GM23338 (cell line): Measurements from ENCODE around the gene GPR55. TPM values are rescaled to one million over a fixed set of nuclear protein-coding genes. Genes with fewer than 3 reads are reported as not detected.

Experiments
- ATAC-seq: fragments of 200-7000 bp; cut with Tn5 transposase; 3 replicates; pipeline ENCODE4 v1.9.1; 2020
- DNase-seq: peaks from one replicate; pipeline ENCODE4 v3.0.0-alpha.2; 2015; ENCODE audit warnings: low spot score
- H2AFZ ChIP-seq: fragments of 200-600 bp; sonication (generic); 2 replicates; pipeline ENCODE4 v1.8.0; 2016; ENCODE audit warnings: antibody characterized with exemption, mild to moderate bottlenecking, moderate library complexity
- H3F3A ChIP-seq: fragments of 200-600 bp; sonication (generic); replicated peaks from 2 replicates; pipeline ENCODE4 v1.8.0; 2017; ENCODE audit warnings: antibody characterized with exemption, mixed run types, low read depth
- H3K27ac ChIP-seq: fragments of 200-600 bp; sonication (generic); 2 replicates; pipeline ENCODE4 v1.6.1; 2016; ENCODE audit warnings: low read depth
- H3K27me3 ChIP-seq: fragments of 200-600 bp; sonication (generic); 2 replicates; pipeline ENCODE4 v1.8.0; 2016; ENCODE audit warnings: mild to moderate bottlenecking, mixed run types, moderate library complexity; ENCODE audit not compliant: insufficient read depth
- H3K36me3 ChIP-seq: fragments of 200-600 bp; sonication (generic); 2 replicates; pipeline ENCODE4 v1.8.0; 2016; ENCODE audit warnings: mild to moderate bottlenecking; ENCODE audit not compliant: insufficient read depth
- H3K4me1 ChIP-seq: fragments of 200-600 bp; sonication (generic); 2 replicates; pipeline ENCODE4 v1.8.0; 2016; ENCODE audit warnings: mild to moderate bottlenecking, moderate library complexity; ENCODE audit not compliant: insufficient read depth
- H3K4me2 ChIP-seq: fragments of 200-600 bp; sonication (generic); 2 replicates; pipeline ENCODE4 v1.7.1; 2017; ENCODE audit warnings: mixed run types
- H3K4me3 ChIP-seq: fragments of 200-600 bp; sonication (generic); 2 replicates; pipeline ENCODE4 v1.6.1; 2016; ENCODE audit warnings: mixed run types
- H3K79me2 ChIP-seq: fragments of 200-600 bp; sonication (generic); replicated peaks from 2 replicates; pipeline ENCODE4 v1.8.0; 2017; ENCODE audit warnings: mild to moderate bottlenecking; ENCODE audit not compliant: insufficient read depth
- H3K9me2 ChIP-seq: fragments of 200-600 bp; sonication (generic); 2 replicates; pipeline ENCODE4 v1.8.0; 2017; ENCODE audit not compliant: insufficient read depth
- H4K20me1 ChIP-seq: fragments of 200-600 bp; sonication (generic); replicated peaks from 2 replicates; pipeline ENCODE4 v1.8.0; 2017; ENCODE audit warnings: mild to moderate bottlenecking; ENCODE audit not compliant: insufficient read depth
- H3K27ac Mint-ChIP-seq: 2 replicates; pipeline ENCODE4 v1.8.0; 2020; ENCODE audit warnings: inconsistent platforms, mild to moderate bottlenecking, moderate library complexity, mixed read lengths
- H3K27me3 Mint-ChIP-seq: 3 replicates; pipeline ENCODE4 v1.8.0; 2022; ENCODE audit warnings: low read depth, mild to moderate bottlenecking, moderate library complexity, mixed read lengths, inconsistent platforms; ENCODE audit not compliant: insufficient read depth, poor library complexity
- H3K36me3 Mint-ChIP-seq: 3 replicates; pipeline ENCODE4 v1.8.0; 2021; ENCODE audit warnings: low read depth, mild to moderate bottlenecking, inconsistent platforms, moderate library complexity, mixed read lengths
- H3K4me1 Mint-ChIP-seq: 3 replicates; pipeline ENCODE4 v1.8.0; 2020; ENCODE audit warnings: mild to moderate bottlenecking, inconsistent platforms, mixed read lengths
- H3K4me3 Mint-ChIP-seq: 3 replicates; pipeline ENCODE4 v1.8.0; 2021; ENCODE audit warnings: moderate library complexity, mild to moderate bottlenecking, inconsistent platforms, mixed read lengths
- H3K9me3 Mint-ChIP-seq: 3 replicates; pipeline ENCODE4 v1.8.0; 2020; ENCODE audit warnings: moderate library complexity, mild to moderate bottlenecking, inconsistent platforms, mixed read lengths
- CTCF ChIP-seq, 2 experiments: fragments of 200-600 bp in 1 of 2; sonication (generic) in 1 of 2; conservative IDR thresholded peaks; 2 replicates each; pipeline versions ENCODE4 v1.5.1 to v1.6.1; 2016 to 2017; ENCODE audit warnings: antibody characterized with exemption in 2 of 2, low read depth in 2 of 2, mild to moderate bottlenecking in 2 of 2, moderate library complexity in 1 of 2
- ETS1 ChIP-seq: IDR thresholded peaks from 2 replicates; pipeline ENCODE4 v1.6.1; 2016; ENCODE audit warnings: antibody characterized with exemption
- EZH2phosphoT487 ChIP-seq: fragments of 200-600 bp; sonication (generic); IDR thresholded peaks from one replicate; pipeline ENCODE4 v1.8.1; 2018; ENCODE audit warnings: antibody characterized with exemption; ENCODE audit not compliant: unreplicated experiment
- JUNB ChIP-seq: IDR thresholded peaks from one replicate; pipeline ENCODE4 v1.6.1; 2016; ENCODE audit warnings: antibody characterized with exemption; ENCODE audit not compliant: unreplicated experiment
- POLR2AphosphoS5 ChIP-seq: IDR thresholded peaks from 2 replicates; pipeline ENCODE4 v1.6.1; 2016; ENCODE audit warnings: antibody characterized with exemption, low read depth
- REST ChIP-seq: IDR thresholded peaks from one replicate; pipeline ENCODE4 v1.6.1; 2018; ENCODE audit warnings: antibody characterized with exemption; ENCODE audit not compliant: unreplicated experiment
- STAT1 ChIP-seq: IDR thresholded peaks from one replicate; pipeline ENCODE4 v1.6.1; 2016; ENCODE audit warnings: antibody characterized with exemption; ENCODE audit not compliant: unreplicated experiment
- ZNF331 ChIP-seq: fragments of 250-450 bp; sonication (Bioruptor Pico); IDR thresholded peaks from 2 replicates; pipeline ENCODE4 v1.5.0; 2020; ENCODE audit warnings: low read depth, mild to moderate bottlenecking, moderate library complexity
- polyA plus RNA-seq: library from polyadenylated mRNA; unstranded; fragments of >200 nt; fragmentation: Nextera tagmentation; extraction: Ambion mirVana; gene quantifications from 2 replicates; pipeline ENCODE4 v1.2.1, GENCODE V29; 2016
- total RNA-seq: library from RNA; depleted of rRNA; stranded (reverse); fragments of >200 nt; shearing (Covaris generic); gene quantifications from 2 replicates; pipeline ENCODE4 v1.2.3, GENCODE V29; 2014

Gene GPR55
- total and polyA plus RNA-seq, 2 experiments from 2014 or later = not detected

GRCh38 chr2:230889911-230890601 is 35.0 kb downstream of the GPR55 start:
- H3K27ac Mint-ChIP-seq = no peak overlapping the region
- no peak for TF ChIP-seq ZNF331
- ATAC-seq = no peak

GRCh38 chr2:230888824-230889400 is 36.1 kb downstream of the GPR55 start:
- no peak overlapping the region for H3K4me3 Mint-ChIP-seq
- Histone ChIP-seq H3K4me3 (no peak overlapping the region), H3K4me2 (no peak overlapping the region), H2AFZ (no peak overlapping the region), H4K20me1 (no peaks in the 10 kb centered on the region), H3F3A (no peaks in the 10 kb centered on the region), H3K36me3 (no peaks in the 10 kb centered on the region), H3K4me1 (peaks cover 7% of the 10 kb centered on the region; the same call in 1 of the 2 replicates), H3K79me2 (no peaks in the 10 kb centered on the region), H3K27ac (no peak overlapping the region), H3K27me3 (no peaks in the 10 kb centered on the region), H3K9me2 (no peaks in the 10 kb centered on the region)
- peaks cover 34% of the 10 kb centered on the region for H3K4me1 Mint-ChIP-seq
- peaks cover 8% of the 10 kb centered on the region for H3K27me3 Mint-ChIP-seq
- no peak overlapping the region for H3K27ac Mint-ChIP-seq
- H3K9me3 Mint-ChIP-seq = no peaks in the 10 kb centered on the region; the same call in 2 of the 3 replicates
- H3K36me3 Mint-ChIP-seq = no peaks in the 10 kb centered on the region; the same call in 2 of the 3 replicates
- no peak for ATAC-seq
- no peak for DNase-seq
- no peak for TF ChIP-seq ETS1
- TF ChIP-seq STAT1 = no peak
- no peak for TF ChIP-seq POLR2AphosphoS5
- no peak for TF ChIP-seq JUNB
- no peak for TF ChIP-seq EZH2phosphoT487
- no peak for TF ChIP-seq REST
- no peak for TF ChIP-seq CTCF (conservative IDR thresholded peaks at IDR 0.05; ENCODE audit: low read depth in 2 of 2)

More at GRCh38 chr2:230889911-230890601, 35.0 kb downstream of the GPR55 start:
- DNase-seq = no peak
- Histone ChIP-seq H3K4me2 (no peak overlapping the region), H3K4me1 (peaks cover 7% of the 10 kb centered on the region; the same call in 1 of the 2 replicates), H2AFZ (no peak overlapping the region), H3K9me2 (no peaks in the 10 kb centered on the region), H3F3A (no peaks in the 10 kb centered on the region), H3K27me3 (no peaks in the 10 kb centered on the region), H3K27ac (no peak overlapping the region), H3K36me3 (no peaks in the 10 kb centered on the region), H3K79me2 (no peaks in the 10 kb centered on the region), H4K20me1 (no peaks in the 10 kb centered on the region), H3K4me3 (no peak overlapping the region)
- H3K4me3 Mint-ChIP-seq = no peak overlapping the region
- no peaks in the 10 kb centered on the region; the same call in 2 of the 3 replicates for H3K36me3 Mint-ChIP-seq
- H3K27me3 Mint-ChIP-seq = peaks cover 8% of the 10 kb centered on the region
- no peaks in the 10 kb centered on the region; the same call in 2 of the 3 replicates for H3K9me3 Mint-ChIP-seq
- H3K4me1 Mint-ChIP-seq = peaks cover 34% of the 10 kb centered on the region
